Testis (tissue), 3 donors: ENCODE results near the gene MACF1. TPM values are rescaled to one million over a fixed set of nuclear protein-coding genes. Genes with fewer than 3 reads are reported as not detected.

Experiments
- DNase-seq: peaks from one replicate; pipeline ENCODE4 v3.0.0-alpha.2; 2019
- H3K27ac ChIP-seq, 2 donors: fragments of 200-600 bp; sonication (generic); one replicate each; pipeline ENCODE4 v1.5.1; 2019
- H3K27me3 ChIP-seq: fragments of 200-600 bp; sonication (generic); one replicate; pipeline ENCODE4 v1.5.1; 2019
- H3K36me3 ChIP-seq: fragments of 200-600 bp; sonication (generic); one replicate; pipeline ENCODE4 v1.5.1; 2017; ENCODE audit warnings: low read depth; ENCODE audit errors: missing control alignments
- H3K4me1 ChIP-seq: fragments of 200-600 bp; sonication (generic); one replicate; pipeline ENCODE4 v1.5.1; 2019
- H3K4me3 ChIP-seq, 2 donors: fragments of 200-600 bp; sonication (generic); one replicate each; pipeline ENCODE4 v1.5.1; 2017 to 2019
- H3K9me3 ChIP-seq: fragments of 200-600 bp; sonication (generic); one replicate; pipeline ENCODE4 v1.5.1; 2017
- POLR2A ChIP-seq: fragments of 450-650 bp; IDR thresholded peaks from one replicate; pipeline ENCODE4 v1.6.1; 2017; ENCODE audit warnings: antibody characterized with exemption, mild to moderate bottlenecking, moderate library complexity
- WGBS, 2 donors: methylation state at CpG; one replicate each; pipeline ENCODE4 v1.1.5; 2018; 5-methylcytosine and 5-hydroxymethylcytosine counted together
- intact Hi-C: fragments of 100-400 bp; cut with DNase I; formaldehyde crosslinking; loops from one replicate; pipeline ENCODE4 v1.15.1; 2023; ENCODE audit warnings: low total_unique reads
- polyA plus RNA-seq: library from polyadenylated mRNA; stranded (reverse); fragments of 350-450 nt; fragmentation: Illumina TruSeq; extraction: RNeasy Lipid Tissue Mini Kit (QIAGEN cat#74804); gene quantifications from one replicate; pipeline ENCODE4 v1.2.3, GENCODE V29; 2014; ENCODE audit warnings: low read depth, low replicate concordance; ENCODE audit not compliant: insufficient read depth
- total RNA-seq, 2 donors: library from RNA; depleted of rRNA; stranded (reverse); fragments of >200 nt; gene quantifications; one replicate each; pipeline ENCODE4 v1.2.3, GENCODE V29; 2016
- TF ChIP-seq, protein P1 (sequence below), 3 experiments: fragments of 450-650 bp in 2 of 3; fragments of 200-600 bp in 1 of 3; sonication (generic) in 1 of 3; IDR thresholded peaks; one replicate each; pipeline ENCODE4 v1.5.1; 2016 to 2019; ENCODE audit warnings: antibody characterized with exemption in 3 of 3, mild to moderate bottlenecking in 2 of 3, moderate library complexity in 1 of 3

MACF1 gene
- total and polyA plus RNA-seq, 3 donors from 2014 or later = 136 to 494 (median 422) TPM

DNA sequence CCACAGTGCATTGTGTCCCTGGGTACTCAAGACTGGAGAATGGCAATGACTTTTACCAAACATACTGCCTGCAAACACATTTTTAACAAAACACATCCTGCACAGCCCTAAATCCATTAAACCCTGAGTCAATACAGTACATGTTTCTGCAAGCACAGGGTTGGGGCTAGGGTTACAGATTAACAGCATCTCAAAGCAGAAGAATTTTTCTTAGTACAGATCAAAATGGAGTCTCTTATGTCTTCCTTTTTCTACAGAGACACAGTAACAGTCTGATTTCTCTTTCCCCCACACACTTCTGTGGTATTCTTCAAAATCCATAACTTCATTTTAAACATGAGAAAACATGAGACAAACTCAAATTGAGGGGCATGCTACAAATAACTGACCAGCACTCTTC, 300.8 kb downstream of the MACF1 start:
- intact Hi-C loops = no loop called here
- no peak for DNase-seq
- H3K9me3 ChIP-seq = no peaks in the 10 kb centered on the region

DNA sequence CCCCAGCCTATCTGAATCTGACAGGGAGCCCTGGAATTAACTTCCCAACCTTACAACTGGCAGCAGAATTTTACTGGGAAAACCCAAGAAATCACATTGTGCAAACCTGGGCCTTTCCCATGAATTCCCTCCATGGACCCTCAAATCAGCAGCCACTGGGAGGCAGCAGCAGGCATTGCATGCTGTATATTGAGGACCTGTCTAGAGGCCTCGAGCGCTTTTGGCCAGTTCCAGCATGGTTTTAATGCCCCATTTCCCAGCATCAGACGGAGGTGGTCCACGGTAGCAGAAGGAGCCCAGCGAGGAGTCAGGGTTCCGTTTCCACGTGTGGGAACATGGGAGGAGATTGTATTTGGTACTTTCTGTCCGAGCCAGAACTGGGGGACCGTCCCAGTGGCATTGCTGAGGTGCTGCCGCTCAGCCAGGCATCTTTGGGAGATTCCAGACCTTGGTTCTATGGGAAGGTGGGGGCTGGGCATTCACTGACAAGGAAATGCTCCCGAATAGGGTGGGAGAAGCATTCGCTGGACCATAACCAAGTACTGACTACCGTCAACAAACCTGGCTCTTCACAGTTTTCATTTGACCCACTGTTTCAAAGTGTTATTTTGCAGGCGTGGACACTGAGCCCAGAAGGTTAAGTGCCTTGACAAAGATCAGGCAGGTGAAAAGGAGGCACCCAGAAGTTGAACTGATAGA, 302.9 kb downstream of the MACF1 start:
- TF ChIP-seq, protein P1, sequence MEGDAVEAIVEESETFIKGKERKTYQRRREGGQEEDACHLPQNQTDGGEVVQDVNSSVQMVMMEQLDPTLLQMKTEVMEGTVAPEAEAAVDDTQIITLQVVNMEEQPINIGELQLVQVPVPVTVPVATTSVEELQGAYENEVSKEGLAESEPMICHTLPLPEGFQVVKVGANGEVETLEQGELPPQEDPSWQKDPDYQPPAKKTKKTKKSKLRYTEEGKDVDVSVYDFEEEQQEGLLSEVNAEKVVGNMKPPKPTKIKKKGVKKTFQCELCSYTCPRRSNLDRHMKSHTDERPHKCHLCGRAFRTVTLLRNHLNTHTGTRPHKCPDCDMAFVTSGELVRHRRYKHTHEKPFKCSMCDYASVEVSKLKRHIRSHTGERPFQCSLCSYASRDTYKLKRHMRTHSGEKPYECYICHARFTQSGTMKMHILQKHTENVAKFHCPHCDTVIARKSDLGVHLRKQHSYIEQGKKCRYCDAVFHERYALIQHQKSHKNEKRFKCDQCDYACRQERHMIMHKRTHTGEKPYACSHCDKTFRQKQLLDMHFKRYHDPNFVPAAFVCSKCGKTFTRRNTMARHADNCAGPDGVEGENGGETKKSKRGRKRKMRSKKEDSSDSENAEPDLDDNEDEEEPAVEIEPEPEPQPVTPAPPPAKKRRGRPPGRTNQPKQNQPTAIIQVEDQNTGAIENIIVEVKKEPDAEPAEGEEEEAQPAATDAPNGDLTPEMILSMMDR (IDR thresholded peaks at IDR 0.05) = peak in 1 of 3 experiments; percentile 6
- TF ChIP-seq POLR2A = no peak
- H3K27ac ChIP-seq = no peak overlapping the region

More for the DNA sequence above, 300.8 kb downstream of the MACF1 start:
- no peak overlapping the region for H3K4me3 ChIP-seq
- TF ChIP-seq, protein P1 (IDR thresholded peaks at IDR 0.05) = no peak
- TF ChIP-seq POLR2A = no peak
- no peak overlapping the region for H3K27ac ChIP-seq
- H3K27me3 ChIP-seq = no peaks in the 10 kb centered on the region
- H3K4me1 ChIP-seq = peaks cover 4% of the 10 kb centered on the region
- H3K36me3 ChIP-seq = no peaks in the 10 kb centered on the region

DNA sequence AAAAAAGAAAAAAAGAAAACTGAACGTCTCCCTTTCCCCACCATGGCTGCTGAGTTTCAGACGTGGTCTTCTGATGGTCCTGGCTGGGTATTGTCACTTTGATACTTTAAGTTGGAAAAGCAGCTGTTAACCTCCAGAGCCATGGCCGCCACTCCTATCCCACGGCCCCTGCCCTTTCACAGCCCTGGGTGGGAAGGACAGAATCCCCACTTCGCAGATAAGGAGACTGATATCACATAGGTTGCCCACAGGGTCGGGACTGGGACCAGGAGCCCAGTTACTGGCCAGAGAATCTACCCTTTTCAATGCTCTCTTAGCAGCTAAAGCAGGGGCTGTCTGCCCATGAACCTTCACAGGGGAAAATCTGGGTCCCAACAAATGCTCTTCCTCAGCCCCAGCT, 303.8 kb downstream of the MACF1 start:
- H3K27ac ChIP-seq = peak overlapping the region in 1 of 2 donors; percentile 72

More for the DNA sequence above, 302.9 kb downstream of the MACF1 start:
- intact Hi-C loops = no loop called here
- no peak for DNase-seq
- Histone ChIP-seq H3K9me3 (no peaks in the 10 kb centered on the region), H3K4me3 (no peak overlapping the region), H3K4me1 (peaks cover 4% of the 10 kb centered on the region), H3K36me3 (no peaks in the 10 kb centered on the region), H3K27me3 (no peaks in the 10 kb centered on the region)
- WGBS, 2 donors = 66 to 79% methylated on average over 14 of the region's 14 CpGs

DNA sequence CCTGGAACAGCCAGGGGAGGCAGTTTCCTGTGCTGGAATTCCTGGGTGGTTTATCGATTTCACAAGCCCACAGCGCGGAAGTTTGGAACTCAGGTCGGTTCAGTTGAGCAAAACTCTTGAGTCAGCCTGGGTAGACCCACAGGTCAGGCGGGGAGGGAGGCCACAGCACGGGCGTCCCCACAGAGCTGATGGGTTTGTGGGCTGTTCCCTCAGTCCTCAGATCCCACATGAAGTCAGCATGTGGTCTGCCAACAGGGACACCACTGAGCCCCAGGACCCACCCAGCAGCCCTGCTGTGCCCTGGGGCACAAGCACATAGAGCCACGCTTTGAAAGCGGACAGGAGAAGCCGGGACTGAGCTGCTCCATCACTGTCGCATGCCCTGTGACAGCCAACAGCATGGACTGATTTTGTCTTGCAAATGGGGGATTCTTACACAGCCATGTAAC, 304.4 kb downstream of the MACF1 start:
- 79 to 89% methylated on average over 10 to 11 of the region's 11 CpGs for WGBS, 2 donors
- H3K4me3 ChIP-seq = no peak overlapping the region
- H3K27ac ChIP-seq = peak overlapping the region in 1 of 2 donors; percentile 72
- intact Hi-C loops = no loop called here
- H3K36me3 ChIP-seq = no peaks in the 10 kb centered on the region
- no peak for DNase-seq
- peaks cover 4% of the 10 kb centered on the region for H3K4me1 ChIP-seq
- H3K9me3 ChIP-seq = no peaks in the 10 kb centered on the region
- H3K27me3 ChIP-seq = no peaks in the 10 kb centered on the region
- TF ChIP-seq POLR2A = no peak
- TF ChIP-seq, protein P1 (IDR thresholded peaks at IDR 0.05) = no peak

More for the DNA sequence above, 303.8 kb downstream of the MACF1 start:
- no peak overlapping the region for H3K4me3 ChIP-seq
- no peak for DNase-seq
- 81 to 88% methylated on average over 6 of the region's 6 CpGs for WGBS, 2 donors
- peaks cover 4% of the 10 kb centered on the region for H3K4me1 ChIP-seq
- no peaks in the 10 kb centered on the region for H3K36me3 ChIP-seq
- no peak for TF ChIP-seq POLR2A
- TF ChIP-seq, protein P1 (IDR thresholded peaks at IDR 0.05) = no peak
- no peaks in the 10 kb centered on the region for H3K27me3 ChIP-seq
- intact Hi-C loops = no loop called here
- H3K9me3 ChIP-seq = no peaks in the 10 kb centered on the region
